ENCODE data around the gene TPCN2.

DNA sequence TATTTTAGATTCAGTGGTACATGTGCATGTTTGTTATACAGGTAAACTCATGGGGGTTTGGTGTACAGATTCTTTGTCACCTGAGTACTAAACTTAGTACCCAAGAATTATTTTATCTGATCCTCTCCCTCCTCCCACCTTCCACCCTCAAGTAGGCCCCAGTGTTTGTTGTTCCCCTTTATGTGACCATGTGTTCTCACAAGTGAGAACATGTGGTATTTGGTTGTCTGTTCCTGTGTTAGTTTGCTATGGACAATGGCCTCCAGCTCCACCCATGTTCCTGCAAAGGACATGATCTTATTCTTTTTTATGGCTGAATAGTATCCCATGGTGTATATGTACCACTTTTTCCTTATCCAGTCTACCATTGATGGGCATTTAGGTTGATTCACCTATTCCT lies 113.8 kb downstream of the TPCN2 start:
- TF ChIP-seq, protein P1, sequence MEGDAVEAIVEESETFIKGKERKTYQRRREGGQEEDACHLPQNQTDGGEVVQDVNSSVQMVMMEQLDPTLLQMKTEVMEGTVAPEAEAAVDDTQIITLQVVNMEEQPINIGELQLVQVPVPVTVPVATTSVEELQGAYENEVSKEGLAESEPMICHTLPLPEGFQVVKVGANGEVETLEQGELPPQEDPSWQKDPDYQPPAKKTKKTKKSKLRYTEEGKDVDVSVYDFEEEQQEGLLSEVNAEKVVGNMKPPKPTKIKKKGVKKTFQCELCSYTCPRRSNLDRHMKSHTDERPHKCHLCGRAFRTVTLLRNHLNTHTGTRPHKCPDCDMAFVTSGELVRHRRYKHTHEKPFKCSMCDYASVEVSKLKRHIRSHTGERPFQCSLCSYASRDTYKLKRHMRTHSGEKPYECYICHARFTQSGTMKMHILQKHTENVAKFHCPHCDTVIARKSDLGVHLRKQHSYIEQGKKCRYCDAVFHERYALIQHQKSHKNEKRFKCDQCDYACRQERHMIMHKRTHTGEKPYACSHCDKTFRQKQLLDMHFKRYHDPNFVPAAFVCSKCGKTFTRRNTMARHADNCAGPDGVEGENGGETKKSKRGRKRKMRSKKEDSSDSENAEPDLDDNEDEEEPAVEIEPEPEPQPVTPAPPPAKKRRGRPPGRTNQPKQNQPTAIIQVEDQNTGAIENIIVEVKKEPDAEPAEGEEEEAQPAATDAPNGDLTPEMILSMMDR (IDR thresholded peaks at IDR 0.05) = no peak
- no peak for TF ChIP-seq POLR2AphosphoS5 (IDR thresholded peaks at IDR 0.05; ENCODE audit: low read depth, low read length)
- no peak for TF ChIP-seq SIN3A (IDR thresholded peaks at IDR 0.05; ENCODE audit: borderline replicate concordance, insufficient read depth, low read depth, low read length)
- TF ChIP-seq TCF7L2 (IDR thresholded peaks at IDR 0.05; ENCODE audit: low read depth, low read length) = no peak
